HUES64 (cell line): ENCODE results near the gene AR. TPM values are rescaled to one million over a fixed set of nuclear protein-coding genes. Genes with fewer than 3 reads are reported as not detected.
A peak's percentile ranks its signal among the peaks of the same experiment; 100 is the strongest.

Experiments
- H3K27ac ChIP-seq: 2 replicates; pipeline ENCODE4 v1.7.0; 2013; ENCODE audit warnings: low read depth, low read length, inconsistent platforms
- H3K27me3 ChIP-seq: 2 replicates; pipeline ENCODE4 v1.6.1; 2013; ENCODE audit warnings: mild to moderate bottlenecking, low read length; ENCODE audit not compliant: insufficient read depth
- H3K36me3 ChIP-seq: 2 replicates; pipeline ENCODE4 v1.6.1; 2013; ENCODE audit warnings: mild to moderate bottlenecking, low read length; ENCODE audit not compliant: insufficient read depth
- H3K4me1 ChIP-seq: 2 replicates; pipeline ENCODE4 v1.6.1; 2013; ENCODE audit warnings: mild to moderate bottlenecking, low read length, moderate library complexity; ENCODE audit not compliant: insufficient read depth
- H3K4me3 ChIP-seq: 2 replicates; pipeline ENCODE4 v1.5.1; 2013; ENCODE audit warnings: mild to moderate bottlenecking, low read length, moderate library complexity
- H3K9ac ChIP-seq: 2 replicates; pipeline ENCODE4 v1.6.1; 2013; ENCODE audit warnings: mild to moderate bottlenecking, low read depth, low read length
- H3K9me3 ChIP-seq: 2 replicates; pipeline ENCODE4 v1.6.1; 2013; ENCODE audit warnings: low read depth, low read length; ENCODE audit not compliant: insufficient read depth
- WGBS: fragments of 150-250, 120-280 bp; methylation state at CpG from one replicate; pipeline ENCODE4 v1.1.7; 2013; ENCODE audit warnings: missing lambda C conversion rate; 5-methylcytosine and 5-hydroxymethylcytosine counted together
- polyA plus RNA-seq, 2 experiments: library from polyadenylated mRNA; stranded (reverse); fragments of 50-300 nt; gene quantifications; one replicate each; pipeline ENCODE4 v1.2.3, GENCODE V29; 2013

AR gene, protein sequence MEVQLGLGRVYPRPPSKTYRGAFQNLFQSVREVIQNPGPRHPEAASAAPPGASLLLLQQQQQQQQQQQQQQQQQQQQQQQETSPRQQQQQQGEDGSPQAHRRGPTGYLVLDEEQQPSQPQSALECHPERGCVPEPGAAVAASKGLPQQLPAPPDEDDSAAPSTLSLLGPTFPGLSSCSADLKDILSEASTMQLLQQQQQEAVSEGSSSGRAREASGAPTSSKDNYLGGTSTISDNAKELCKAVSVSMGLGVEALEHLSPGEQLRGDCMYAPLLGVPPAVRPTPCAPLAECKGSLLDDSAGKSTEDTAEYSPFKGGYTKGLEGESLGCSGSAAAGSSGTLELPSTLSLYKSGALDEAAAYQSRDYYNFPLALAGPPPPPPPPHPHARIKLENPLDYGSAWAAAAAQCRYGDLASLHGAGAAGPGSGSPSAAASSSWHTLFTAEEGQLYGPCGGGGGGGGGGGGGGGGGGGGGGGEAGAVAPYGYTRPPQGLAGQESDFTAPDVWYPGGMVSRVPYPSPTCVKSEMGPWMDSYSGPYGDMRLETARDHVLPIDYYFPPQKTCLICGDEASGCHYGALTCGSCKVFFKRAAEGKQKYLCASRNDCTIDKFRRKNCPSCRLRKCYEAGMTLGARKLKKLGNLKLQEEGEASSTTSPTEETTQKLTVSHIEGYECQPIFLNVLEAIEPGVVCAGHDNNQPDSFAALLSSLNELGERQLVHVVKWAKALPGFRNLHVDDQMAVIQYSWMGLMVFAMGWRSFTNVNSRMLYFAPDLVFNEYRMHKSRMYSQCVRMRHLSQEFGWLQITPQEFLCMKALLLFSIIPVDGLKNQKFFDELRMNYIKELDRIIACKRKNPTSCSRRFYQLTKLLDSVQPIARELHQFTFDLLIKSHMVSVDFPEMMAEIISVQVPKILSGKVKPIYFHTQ
- polyA plus RNA-seq (2013, experiment 1 of 2): 3.4 TPM
- polyA plus RNA-seq (2013, experiment 2 of 2): 3.2 TPM

DNA sequence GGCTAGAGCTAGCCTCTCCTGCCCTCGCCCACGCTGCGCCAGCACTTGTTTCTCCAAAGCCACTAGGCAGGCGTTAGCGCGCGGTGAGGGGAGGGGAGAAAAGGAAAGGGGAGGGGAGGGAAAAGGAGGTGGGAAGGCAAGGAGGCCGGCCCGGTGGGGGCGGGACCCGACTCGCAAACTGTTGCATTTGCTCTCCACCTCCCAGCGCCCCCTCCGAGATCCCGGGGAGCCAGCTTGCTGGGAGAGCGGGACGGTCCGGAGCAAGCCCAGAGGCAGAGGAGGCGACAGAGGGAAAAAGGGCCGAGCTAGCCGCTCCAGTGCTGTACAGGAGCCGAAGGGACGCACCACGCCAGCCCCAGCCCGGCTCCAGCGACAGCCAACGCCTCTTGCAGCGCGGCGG, at the start of gene AR:
TSS of gene AR (plus strand) at position 204 of the 400 bp plus-strand sequence. CDS start 1,126 bp downstream, outside the sequence.
- under 1% methylated on average over 25 of the region's 30 CpGs for WGBS
- Histone ChIP-seq H3K27ac (peak within 1 kb of the TSS; percentile 84; the same call in 1 of the 2 replicates), H3K9me3 (no peaks in the 10 kb centered on the region), H3K9ac (peak within 1 kb of the TSS; percentile 81), H3K4me1 (peaks cover 8% of the 10 kb centered on the region; the same call in 1 of the 2 replicates), H3K27me3 (peaks cover 20% of the 10 kb centered on the region), H3K4me3 (peak within 1 kb of the TSS; percentile 72), H3K36me3 (no peaks in the 10 kb centered on the region)

DNA sequence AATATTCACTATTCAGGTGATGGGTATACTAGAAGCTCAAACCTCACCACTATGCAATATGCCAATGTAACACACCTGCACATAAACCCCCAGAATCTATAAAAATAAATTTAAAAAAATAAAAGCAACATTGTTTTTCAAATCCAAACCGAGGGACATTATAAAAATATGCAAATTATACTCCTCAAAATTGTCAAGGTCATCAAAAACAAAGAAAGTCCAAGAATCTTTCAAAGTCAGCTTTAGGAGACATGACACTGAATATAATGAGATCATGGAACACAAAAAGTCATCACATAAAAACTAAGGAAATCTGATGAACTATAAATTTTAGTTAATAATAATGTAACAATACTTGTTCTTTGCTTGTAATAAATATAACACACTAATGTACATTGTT, 43.2 kb upstream of the AR start:
- H3K9ac ChIP-seq: no peak overlapping the region
- no peaks in the 10 kb centered on the region for H3K36me3 ChIP-seq
- 89% methylated on average over 1 of the region's 1 CpG for WGBS
- H3K4me3 ChIP-seq: no peak overlapping the region
- H3K27me3 ChIP-seq: no peaks in the 10 kb centered on the region
- H3K9me3 ChIP-seq: no peaks in the 10 kb centered on the region
- no peak overlapping the region for H3K27ac ChIP-seq
- no peaks in the 10 kb centered on the region for H3K4me1 ChIP-seq

DNA sequence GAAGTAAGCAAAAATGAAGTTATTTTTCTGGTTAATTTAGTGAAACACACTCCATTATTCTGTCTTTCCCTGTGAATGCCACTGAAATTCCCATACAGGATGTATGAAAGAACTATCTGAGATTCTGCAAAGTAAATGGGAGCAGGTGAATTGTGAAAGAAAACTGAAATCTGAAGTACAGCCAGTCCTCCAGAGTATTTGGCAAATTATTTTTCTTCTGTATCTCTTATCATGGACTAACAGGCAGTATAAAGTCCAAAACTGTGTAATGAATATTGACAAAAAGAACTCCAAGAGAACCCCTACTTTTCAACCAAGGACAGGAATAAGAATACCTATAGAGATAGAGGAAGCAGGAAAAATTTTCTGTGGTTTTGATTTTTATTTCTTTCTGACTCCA, 40.8 kb upstream of the AR start:
- Histone ChIP-seq H3K36me3 (no peaks in the 10 kb centered on the region), H3K27ac (no peak overlapping the region), H3K4me1 (no peaks in the 10 kb centered on the region), H3K9ac (no peak overlapping the region), H3K27me3 (no peaks in the 10 kb centered on the region), H3K4me3 (no peak overlapping the region), H3K9me3 (no peaks in the 10 kb centered on the region)

- 100% methylated on average over 1 of the region's 2 CpGs for WGBS
These were observed 40.4 kb upstream of the AR start for GRCh38 chrX:67503453-67503852.

DNA sequence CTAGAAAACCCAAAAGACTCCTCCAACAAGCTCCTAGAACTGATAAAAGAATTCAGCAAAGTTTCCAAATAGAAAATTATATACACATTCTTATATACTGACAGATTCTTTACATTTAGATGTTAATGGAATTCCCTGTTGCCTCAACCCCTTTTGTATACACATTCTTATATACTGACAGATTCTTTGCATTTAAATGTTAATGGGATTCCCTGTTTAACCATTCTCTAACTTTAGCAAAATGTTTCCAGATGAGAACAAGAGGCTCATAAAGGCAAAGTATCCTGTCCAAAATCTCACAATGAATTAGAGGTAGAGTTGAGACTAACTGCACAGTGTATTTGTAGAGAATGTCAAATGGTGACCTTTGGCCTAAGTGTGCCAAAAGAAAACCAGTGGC, 23.1 kb upstream of the AR start:
- H3K4me3 ChIP-seq: no peak overlapping the region

More at GRCh38 chrX:67503453-67503852, 40.4 kb upstream of the AR start:
- Histone ChIP-seq H3K36me3 (no peaks in the 10 kb centered on the region), H3K27ac (no peak overlapping the region), H3K27me3 (no peaks in the 10 kb centered on the region), H3K9me3 (no peaks in the 10 kb centered on the region), H3K4me1 (no peaks in the 10 kb centered on the region), H3K9ac (no peak overlapping the region), H3K4me3 (no peak overlapping the region)

GRCh38 chrX:67523002-67523681, 20.7 kb upstream of the AR start:
- WGBS: 90% methylated on average over 3 of the region's 3 CpGs
- Histone ChIP-seq H3K36me3 (no peaks in the 10 kb centered on the region), H3K9ac (no peak overlapping the region), H3K4me1 (peaks cover 10% of the 10 kb centered on the region), H3K9me3 (no peaks in the 10 kb centered on the region; the same call in 1 of the 2 replicates), H3K27ac (no peak overlapping the region), H3K27me3 (no peaks in the 10 kb centered on the region), H3K4me3 (no peak overlapping the region)

More for the DNA sequence above, 23.1 kb upstream of the AR start:
- H3K9ac ChIP-seq: no peak overlapping the region
- no peaks in the 10 kb centered on the region for H3K36me3 ChIP-seq
- H3K9me3 ChIP-seq: no peaks in the 10 kb centered on the region; the same call in 1 of the 2 replicates
- H3K27me3 ChIP-seq: no peaks in the 10 kb centered on the region
- no peak overlapping the region for H3K27ac ChIP-seq
- peaks cover 10% of the 10 kb centered on the region for H3K4me1 ChIP-seq

DNA sequence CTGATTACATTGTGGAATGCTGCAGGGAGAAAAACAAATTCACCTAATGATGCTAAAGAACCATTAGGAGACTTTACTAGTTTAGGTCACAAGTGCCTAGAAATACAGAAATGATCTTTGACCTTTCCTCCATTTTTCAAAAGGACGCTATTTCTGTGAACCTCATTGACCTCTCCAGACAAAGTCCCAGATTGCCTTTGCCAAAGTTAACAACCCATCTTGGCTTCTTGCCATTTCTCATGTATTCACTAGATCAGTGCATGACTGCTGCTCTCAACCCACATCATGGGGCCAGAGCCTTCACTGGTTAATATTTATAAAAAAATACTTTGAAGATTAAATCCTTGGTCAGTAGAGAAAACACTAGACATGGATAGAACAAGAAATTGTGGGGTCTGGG, 19.9 kb upstream of the AR start:
- H3K4me1 ChIP-seq: peaks cover 10% of the 10 kb centered on the region
- H3K9me3 ChIP-seq: no peaks in the 10 kb centered on the region; the same call in 1 of the 2 replicates
- no peak overlapping the region for H3K27ac ChIP-seq
- 91% methylated on average over 1 of the region's 1 CpG for WGBS
- no peak overlapping the region for H3K9ac ChIP-seq
- H3K27me3 ChIP-seq: no peaks in the 10 kb centered on the region
- H3K4me3 ChIP-seq: no peak overlapping the region
- no peaks in the 10 kb centered on the region for H3K36me3 ChIP-seq

GRCh38 chrX:67524428-67524827, 19.4 kb upstream of the AR start:
- Histone ChIP-seq H3K4me1 (peaks cover 10% of the 10 kb centered on the region), H3K27ac (no peak overlapping the region), H3K9me3 (no peaks in the 10 kb centered on the region), H3K36me3 (no peaks in the 10 kb centered on the region), H3K9ac (no peak overlapping the region), H3K27me3 (no peaks in the 10 kb centered on the region), H3K4me3 (no peak overlapping the region)
- no CpG with 5 or more reads among the region's 2 CpGs for WGBS

- H3K4me1 ChIP-seq: peaks cover 10% of the 10 kb centered on the region
- H3K4me3 ChIP-seq: no peak overlapping the region
- no peaks in the 10 kb centered on the region for H3K9me3 ChIP-seq
- no peak overlapping the region for H3K27ac ChIP-seq
- no peaks in the 10 kb centered on the region for H3K36me3 ChIP-seq
- H3K9ac ChIP-seq: no peak overlapping the region
- H3K27me3 ChIP-seq: no peaks in the 10 kb centered on the region
- 94% methylated on average over 2 of the region's 2 CpGs for WGBS
These were observed 18.7 kb upstream of the AR start for GRCh38 chrX:67524950-67525691.

GRCh38 chrX:67536564-67536963, 7.3 kb upstream of the AR start:
- Histone ChIP-seq H3K27ac (no peak overlapping the region), H3K27me3 (no peaks in the 10 kb centered on the region), H3K9me3 (no peaks in the 10 kb centered on the region), H3K4me3 (no peak overlapping the region), H3K36me3 (no peaks in the 10 kb centered on the region), H3K4me1 (no peaks in the 10 kb centered on the region), H3K9ac (no peak overlapping the region)
- 100% methylated on average over 1 of the region's 1 CpG for WGBS
